ENCODE results near the gene USH1C.

DNA sequence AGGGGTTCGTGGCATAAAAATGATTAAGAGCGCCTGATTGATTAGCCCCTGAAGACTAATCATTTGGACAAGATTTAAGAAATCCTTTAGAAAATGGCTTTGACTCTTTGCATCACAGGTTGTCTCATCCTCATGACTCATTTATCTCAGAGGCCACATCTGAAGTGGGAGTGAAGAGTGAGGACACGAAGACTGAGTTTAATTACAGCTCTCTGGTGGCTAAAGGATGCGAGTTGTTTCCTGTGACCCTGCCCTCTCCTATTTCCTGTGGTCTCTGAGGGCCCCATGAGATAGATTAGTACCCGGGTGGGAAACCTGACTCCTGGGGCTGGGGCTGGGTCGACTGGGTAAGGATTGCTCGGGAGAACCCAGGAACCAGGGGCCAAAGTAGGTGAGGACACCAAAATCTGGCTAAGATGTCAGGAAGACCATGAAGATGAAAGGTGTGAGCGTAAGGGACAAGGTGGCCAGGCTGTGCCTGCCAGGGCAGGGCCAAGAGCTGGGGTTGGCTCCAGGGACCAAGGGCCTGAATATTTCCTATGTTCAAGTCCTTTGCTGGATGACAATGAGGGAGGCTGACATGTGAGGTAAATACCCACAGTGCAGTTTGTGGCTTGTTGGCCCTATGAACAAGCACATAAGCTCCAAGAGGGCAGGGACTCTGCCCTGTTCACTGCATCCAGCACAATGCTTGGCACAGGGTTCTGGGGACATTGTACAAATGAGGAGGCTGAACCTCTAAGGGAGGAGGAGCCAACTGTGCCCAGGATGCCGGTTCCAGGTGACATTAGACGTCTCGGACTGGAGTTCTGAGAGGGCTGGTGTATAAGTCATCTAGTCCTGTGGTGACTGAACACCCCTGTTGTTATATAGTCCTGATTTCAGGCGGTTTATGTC, 6.5 kb upstream of the USH1C start:
- TF ChIP-seq, protein P1, sequence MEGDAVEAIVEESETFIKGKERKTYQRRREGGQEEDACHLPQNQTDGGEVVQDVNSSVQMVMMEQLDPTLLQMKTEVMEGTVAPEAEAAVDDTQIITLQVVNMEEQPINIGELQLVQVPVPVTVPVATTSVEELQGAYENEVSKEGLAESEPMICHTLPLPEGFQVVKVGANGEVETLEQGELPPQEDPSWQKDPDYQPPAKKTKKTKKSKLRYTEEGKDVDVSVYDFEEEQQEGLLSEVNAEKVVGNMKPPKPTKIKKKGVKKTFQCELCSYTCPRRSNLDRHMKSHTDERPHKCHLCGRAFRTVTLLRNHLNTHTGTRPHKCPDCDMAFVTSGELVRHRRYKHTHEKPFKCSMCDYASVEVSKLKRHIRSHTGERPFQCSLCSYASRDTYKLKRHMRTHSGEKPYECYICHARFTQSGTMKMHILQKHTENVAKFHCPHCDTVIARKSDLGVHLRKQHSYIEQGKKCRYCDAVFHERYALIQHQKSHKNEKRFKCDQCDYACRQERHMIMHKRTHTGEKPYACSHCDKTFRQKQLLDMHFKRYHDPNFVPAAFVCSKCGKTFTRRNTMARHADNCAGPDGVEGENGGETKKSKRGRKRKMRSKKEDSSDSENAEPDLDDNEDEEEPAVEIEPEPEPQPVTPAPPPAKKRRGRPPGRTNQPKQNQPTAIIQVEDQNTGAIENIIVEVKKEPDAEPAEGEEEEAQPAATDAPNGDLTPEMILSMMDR (IDR thresholded peaks at IDR 0.05; ENCODE audit: low read depth, low read length, missing input control), result no peak
- no peak for TF ChIP-seq JUND (IDR thresholded peaks at IDR 0.05)
- TF ChIP-seq, protein P2, sequence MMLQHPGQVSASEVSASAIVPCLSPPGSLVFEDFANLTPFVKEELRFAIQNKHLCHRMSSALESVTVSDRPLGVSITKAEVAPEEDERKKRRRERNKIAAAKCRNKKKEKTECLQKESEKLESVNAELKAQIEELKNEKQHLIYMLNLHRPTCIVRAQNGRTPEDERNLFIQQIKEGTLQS (IDR thresholded peaks at IDR 0.05), result no peak
- no peak for TF ChIP-seq YY1 (IDR thresholded peaks at IDR 0.05)
